ENCODE data around the gene CDKN2B. TPM values are rescaled to one million over a fixed set of nuclear protein-coding genes. Genes with fewer than 3 reads are reported as not detected.
"Not testable (repeated sequence)": the region's sequence is repeated elsewhere in the genome, so short reads cannot be mapped to it uniquely, and the experiment has no call there.

Gene CDKN2B, protein sequence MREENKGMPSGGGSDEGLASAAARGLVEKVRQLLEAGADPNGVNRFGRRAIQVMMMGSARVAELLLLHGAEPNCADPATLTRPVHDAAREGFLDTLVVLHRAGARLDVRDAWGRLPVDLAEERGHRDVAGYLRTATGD
- total RNA-seq (10 to 100 TPM in 5 of 7 donors, 1 to 10 TPM in 2; 6.9 to 25.7 (median 12.7) TPM), polyA plus RNA-seq (1 to 10 TPM; 1.5 to 4.4 (median 1.6) TPM)
- long read RNA-seq, donor 1, partial matches to known transcripts, result 0 of 2 reads
- long read RNA-seq, donor 1, other reads (novel, unspliced or antisense), result 0 of 2 reads
- long read RNA-seq, donor 2, partial matches to known transcripts, result 0 of 1 reads
- long read RNA-seq, donor 2, other reads (novel, unspliced or antisense), result 0 of 1 reads

DNA sequence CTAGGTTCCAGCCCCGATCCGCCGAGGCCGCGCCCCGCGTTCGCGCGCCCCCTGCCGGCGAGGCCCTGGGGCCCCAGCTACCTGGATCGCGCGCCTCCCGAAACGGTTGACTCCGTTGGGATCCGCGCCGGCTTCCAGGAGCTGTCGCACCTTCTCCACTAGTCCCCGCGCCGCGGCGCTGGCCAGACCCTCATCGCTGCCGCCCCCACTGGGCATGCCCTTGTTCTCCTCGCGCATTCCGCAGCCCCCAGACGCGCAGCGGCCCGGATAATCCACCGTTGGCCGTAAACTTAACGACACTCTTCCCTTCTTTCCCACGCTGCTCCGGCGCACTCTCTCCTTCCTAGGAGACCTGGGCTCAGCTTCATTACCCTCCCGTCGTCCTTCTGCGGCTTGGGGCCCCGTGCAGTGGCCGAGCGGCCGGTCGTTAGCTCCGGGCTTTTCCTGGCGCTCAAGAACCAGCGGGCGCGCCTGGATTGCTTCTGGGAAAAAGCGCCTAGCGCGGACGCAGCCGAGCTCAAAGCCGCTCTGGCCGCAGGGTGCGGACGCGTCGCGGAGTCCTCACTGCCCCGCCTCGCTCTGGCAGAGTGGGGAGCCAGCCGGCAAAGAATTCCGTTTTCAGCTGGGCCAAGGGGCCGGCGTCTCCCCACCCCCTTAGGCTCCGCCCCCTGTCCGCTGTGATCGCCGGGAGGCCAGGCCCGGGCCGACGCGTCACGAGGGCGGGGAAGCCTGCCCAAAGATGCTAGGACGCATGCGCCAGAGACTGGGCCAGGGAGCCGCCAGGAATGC lies at the start of gene CDKN2B:
TSS of gene CDKN2B (minus strand) at position 589 of the 789 bp plus-strand sequence. CDS start at position 237, 352 bp downstream.
- DNase-seq, result peak; percentile 96
- Histone ChIP-seq H3K36me3 (peaks cover 0 to 11% (median 0%) of the 10 kb centered on the region in 6 donors), H3K4me3 (peak within 1 kb of the TSS; percentile 65 to 90 (median 75)), H3K9me3 (no peaks in the 10 kb centered on the region), H3K27ac (peak within 1 kb of the TSS; percentile 31 to 89 (median 84)), H3K27me3 (replicated peaks in 1 of 7) (peaks cover 4 to 79% (median 37%) of the 10 kb centered on the region in 7 donors), H3K4me1 (peaks cover 8 to 52% (median 29%) of the 10 kb centered on the region in 6 donors)
- intact Hi-C loops (cut with DNase I; ENCODE audit: low total_unique reads), result no loop called here
- peak in 1 of 3 donors; percentile 27 for TF ChIP-seq POLR2A (IDR thresholded peaks at IDR 0.05)
- TF ChIP-seq, protein P1, sequence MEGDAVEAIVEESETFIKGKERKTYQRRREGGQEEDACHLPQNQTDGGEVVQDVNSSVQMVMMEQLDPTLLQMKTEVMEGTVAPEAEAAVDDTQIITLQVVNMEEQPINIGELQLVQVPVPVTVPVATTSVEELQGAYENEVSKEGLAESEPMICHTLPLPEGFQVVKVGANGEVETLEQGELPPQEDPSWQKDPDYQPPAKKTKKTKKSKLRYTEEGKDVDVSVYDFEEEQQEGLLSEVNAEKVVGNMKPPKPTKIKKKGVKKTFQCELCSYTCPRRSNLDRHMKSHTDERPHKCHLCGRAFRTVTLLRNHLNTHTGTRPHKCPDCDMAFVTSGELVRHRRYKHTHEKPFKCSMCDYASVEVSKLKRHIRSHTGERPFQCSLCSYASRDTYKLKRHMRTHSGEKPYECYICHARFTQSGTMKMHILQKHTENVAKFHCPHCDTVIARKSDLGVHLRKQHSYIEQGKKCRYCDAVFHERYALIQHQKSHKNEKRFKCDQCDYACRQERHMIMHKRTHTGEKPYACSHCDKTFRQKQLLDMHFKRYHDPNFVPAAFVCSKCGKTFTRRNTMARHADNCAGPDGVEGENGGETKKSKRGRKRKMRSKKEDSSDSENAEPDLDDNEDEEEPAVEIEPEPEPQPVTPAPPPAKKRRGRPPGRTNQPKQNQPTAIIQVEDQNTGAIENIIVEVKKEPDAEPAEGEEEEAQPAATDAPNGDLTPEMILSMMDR (IDR thresholded peaks at IDR 0.05 in 8 of 11, conservative IDR thresholded peaks at IDR 0.05 in 3 of 11), result peak; percentile 57 to 97 (median 89)
- TF ChIP-seq POLR2AphosphoS5 (IDR thresholded peaks at IDR 0.05), result peak; percentile 87 to 92 (median 91)
- 1 to 2% (median 2%) methylated on average over 53 to 86 of the region's 86 CpGs for WGBS, 5 donors

- intact Hi-C loops (cut with DNase I; ENCODE audit: low total_unique reads); H3K27ac ChIP-seq: not testable (repeated sequence)
Measured at GRCh38 chr9:22057972-22058371, 48.9 kb upstream of the CDKN2B start.

DNA sequence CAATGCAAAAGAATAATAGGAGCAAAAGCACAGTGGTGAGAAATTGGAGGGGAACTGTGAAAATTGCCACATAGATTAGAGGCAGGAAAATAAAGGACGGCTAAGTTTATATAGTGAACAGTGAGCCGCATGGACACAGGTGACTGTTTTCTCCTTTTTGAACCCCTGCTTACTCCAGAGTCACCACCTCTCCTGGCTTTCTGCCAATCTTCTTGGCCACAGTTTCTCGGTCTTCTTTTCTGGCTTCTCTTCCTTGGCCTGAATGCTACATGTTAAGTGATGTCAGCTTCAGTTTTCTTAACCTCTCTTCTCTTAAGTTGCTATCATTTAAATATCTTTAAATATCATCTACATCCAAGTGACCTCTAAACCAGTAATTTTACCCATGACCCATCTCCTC lies 47.3 kb upstream of the CDKN2B start:
- no peak for DNase-seq
- H3K9me3 ChIP-seq, result no peaks in the 10 kb centered on the region
- TF ChIP-seq, protein P1 (IDR thresholded peaks at IDR 0.05 in 8 of 11, conservative IDR thresholded peaks at IDR 0.05 in 3 of 11), result no peak
- TF ChIP-seq POLR2A (IDR thresholded peaks at IDR 0.05), result no peak
- no peak for TF ChIP-seq POLR2AphosphoS5 (IDR thresholded peaks at IDR 0.05)
- 55 to 67% (median 62%) methylated on average over 3 of the region's 3 CpGs for WGBS, 5 donors
- intact Hi-C loops (cut with DNase I; ENCODE audit: low total_unique reads), result no loop called here
- peaks cover 0 to 20% (median 5%) of the 10 kb centered on the region in 6 donors for H3K4me1 ChIP-seq
- no peak overlapping the region for H3K4me3 ChIP-seq
- no peaks in the 10 kb centered on the region for H3K27me3 ChIP-seq (replicated peaks in 1 of 7)
- H3K27ac ChIP-seq, result no peak overlapping the region
- H3K36me3 ChIP-seq, result no peaks in the 10 kb centered on the region

More at GRCh38 chr9:22057972-22058371, 48.9 kb upstream of the CDKN2B start:
- WGBS, 5 donors, result 93 to 98% (median 96%) methylated on average over 6 of the region's 6 CpGs
- DNase-seq; H3K9me3 ChIP-seq; H3K4me3 ChIP-seq; H3K27me3 ChIP-seq (replicated peaks in 1 of 7); H3K4me1 ChIP-seq; H3K36me3 ChIP-seq: not testable (repeated sequence)

DNA sequence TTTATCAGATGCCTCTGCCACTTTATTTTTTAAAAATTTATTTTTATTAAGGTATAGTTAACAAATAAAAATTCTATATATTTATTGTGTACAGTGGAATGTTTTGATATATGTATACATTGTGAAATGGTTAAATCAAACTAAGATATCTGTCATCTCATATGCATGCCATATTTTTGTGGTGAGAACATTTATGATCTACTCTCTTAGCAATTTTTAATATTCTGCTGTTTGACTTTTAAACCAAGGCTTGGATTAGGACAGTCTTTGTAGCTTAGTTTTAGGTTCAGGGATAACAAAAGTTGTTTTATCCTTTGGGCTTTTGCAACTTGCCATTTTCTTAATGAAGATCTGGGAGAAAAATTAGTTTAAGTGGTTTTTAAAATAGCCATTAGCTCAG lies 46.0 kb upstream of the CDKN2B start:
- Histone ChIP-seq H3K4me3 (no peak overlapping the region), H3K4me1 (peaks cover 0 to 33% (median 15%) of the 10 kb centered on the region in 6 donors), H3K36me3 (no peaks in the 10 kb centered on the region), H3K27ac (no peak overlapping the region), H3K27me3 (replicated peaks in 1 of 7) (no peaks in the 10 kb centered on the region), H3K9me3 (no peaks in the 10 kb centered on the region)
- intact Hi-C loops (cut with DNase I; ENCODE audit: low total_unique reads), result no loop called here
- no peak for TF ChIP-seq POLR2AphosphoS5 (IDR thresholded peaks at IDR 0.05)
- no peak for DNase-seq

GRCh38 chr9:22054529-22054928 lies 45.4 kb upstream of the CDKN2B start:
- no peak overlapping the region for H3K4me3 ChIP-seq
- H3K9me3 ChIP-seq, result no peaks in the 10 kb centered on the region
- peaks cover 0 to 33% (median 15%) of the 10 kb centered on the region in 6 donors for H3K4me1 ChIP-seq
- H3K27me3 ChIP-seq (replicated peaks in 1 of 7), result no peaks in the 10 kb centered on the region
- no peak for DNase-seq
- H3K27ac ChIP-seq, result no peak overlapping the region
- TF ChIP-seq, protein P1 (IDR thresholded peaks at IDR 0.05 in 8 of 11, conservative IDR thresholded peaks at IDR 0.05 in 3 of 11), result no peak
- TF ChIP-seq POLR2AphosphoS5 (IDR thresholded peaks at IDR 0.05) (no peak), POLR2A (IDR thresholded peaks at IDR 0.05) (no peak)
- H3K36me3 ChIP-seq, result no peaks in the 10 kb centered on the region
- 95 to 99% (median 96%) methylated on average over 2 of the region's 2 CpGs for WGBS, 5 donors
- intact Hi-C loops (cut with DNase I; ENCODE audit: low total_unique reads), result no loop called here
